PC-9 (cell line): ENCODE results near the gene CDADC1. TPM values are rescaled to one million over a fixed set of nuclear protein-coding genes. Genes with fewer than 3 reads are reported as not detected.

ENCODE experiments used
- BruUV-seq: library from RNA; stranded (reverse); fragments of 400-500 nt; replicated peaks from 2 replicates; lab custom pipeline; 2021; lab: Mats Ljungman, UMichigan
- CTCF ChIA-PET: fragments of 300-600 bp; sonication (Branson Sonifier 250); formaldehyde crosslinking; loops from one replicate; lab custom pipeline; 2022; ENCODE audit warnings: antibody characterized with exemption; lab: Charles Lee
- POLR2A ChIA-PET: fragments of 300-600 bp; sonication (Branson Sonifier 250); formaldehyde crosslinking; loops from one replicate; lab custom pipeline; 2022; ENCODE audit warnings: antibody characterized with exemption; ENCODE audit not compliant: unreplicated experiment; lab: Charles Lee
- DNase-seq, 2 experiments: peaks; one replicate each; pipeline versions ENCODE4 v3.0.0 to v3.0.0-alpha.2; 2015 to 2022; ENCODE audit warnings: mixed read lengths in 1 of 2
- H2AFZ ChIP-seq: fragments of 200-600 bp; sonication (generic); 2 replicates; pipeline ENCODE4 v1.8.1; 2017; ENCODE audit warnings: antibody characterized with exemption
- H3F3A ChIP-seq: fragments of 200-600 bp; sonication (generic); 2 replicates; pipeline ENCODE4 v1.8.1; 2017; ENCODE audit warnings: antibody characterized with exemption, mild to moderate bottlenecking, low read depth; ENCODE audit not compliant: insufficient read depth
- H3K27ac ChIP-seq: fragments of 200-600 bp; sonication (generic); 2 replicates; pipeline ENCODE4 v1.6.1; 2016; ENCODE audit warnings: mixed run types
- H3K27me3 ChIP-seq: fragments of 200-600 bp; sonication (generic); 2 replicates; pipeline ENCODE4 v1.6.1; 2016; ENCODE audit warnings: low read depth, mixed run types; ENCODE audit not compliant: insufficient read depth
- H3K36me3 ChIP-seq: fragments of 200-600 bp; sonication (generic); 2 replicates; pipeline ENCODE4 v1.6.1; 2016; ENCODE audit warnings: low read depth, mixed run types
- H3K4me1 ChIP-seq: fragments of 200-600 bp; sonication (generic); replicated peaks from 2 replicates; pipeline ENCODE4 v1.6.1; 2016; ENCODE audit warnings: mixed run types; ENCODE audit not compliant: insufficient read depth
- H3K4me2 ChIP-seq: fragments of 200-600 bp; sonication (generic); 2 replicates; pipeline ENCODE4 v1.6.1; 2017; ENCODE audit warnings: mixed run types
- H3K4me3 ChIP-seq: fragments of 200-600 bp; sonication (generic); 2 replicates; pipeline ENCODE4 v1.6.1; 2016; ENCODE audit warnings: mixed run types
- H3K79me2 ChIP-seq: fragments of 200-600 bp; sonication (generic); 2 replicates; pipeline ENCODE4 v1.6.1; 2017; ENCODE audit warnings: low read depth, mixed run types
- H3K9me2 ChIP-seq: fragments of 200-600 bp; sonication (generic); 2 replicates; pipeline ENCODE4 v1.8.1; 2017; ENCODE audit warnings: mild to moderate bottlenecking; ENCODE audit not compliant: insufficient read depth
- H3K9me3 ChIP-seq: fragments of 200-600 bp; sonication (generic); 2 replicates; pipeline ENCODE4 v1.8.1; 2016; ENCODE audit warnings: low read depth; ENCODE audit not compliant: insufficient read depth
- H4K20me1 ChIP-seq: fragments of 200-600 bp; sonication (generic); 2 replicates; pipeline ENCODE4 v1.8.1; 2017; ENCODE audit not compliant: insufficient read depth
- CTCF ChIP-seq: fragments of 200-600 bp; sonication (generic); conservative IDR thresholded peaks from 2 replicates; pipeline ENCODE4 v1.6.1; 2017; ENCODE audit warnings: mixed run types, antibody characterized with exemption, mild to moderate bottlenecking, moderate library complexity
- EZH2 ChIP-seq: fragments of 200-600 bp; sonication (generic); IDR thresholded peaks from 2 replicates; pipeline ENCODE4 v1.8.0; 2017; ENCODE audit warnings: antibody characterized with exemption, low read depth
- intact Hi-C: fragments of 100-400 bp; cut with micrococcal nuclease; formaldehyde crosslinking; loops from one replicate; pipeline ENCODE4 v1.10.0; 2022; ENCODE audit not compliant: unreplicated experiment
- total RNA-seq: library from RNA; stranded (reverse); gene quantifications from 2 replicates; pipeline ENCODE4 v1.2.3, GENCODE V29; 2021

The CDADC1 gene
- total RNA-seq, 1 experiment from 2014 or later = 12.4 TPM

GRCh38 chr13:49298416-49298815 is 50.7 kb downstream of the CDADC1 start:
- no TSS peak for BruUV-seq
- POLR2A ChIA-PET = interaction anchor here (0.6 kb wide), 1 partner anchor 181 kb away, joined by 5 read pairs; no protein-coding TSS in a partner anchor
- Histone ChIP-seq H3K4me3 (no peak overlapping the region), H3K27ac (no peak overlapping the region), H3K27me3 (no peaks in the 10 kb centered on the region), H3K9me3 (no peaks in the 10 kb centered on the region), H3K36me3 (no peaks in the 10 kb centered on the region), H4K20me1 (no peaks in the 10 kb centered on the region), H3K9me2 (no peaks in the 10 kb centered on the region), H2AFZ (no peak overlapping the region), H3F3A (no peaks in the 10 kb centered on the region), H3K4me2 (no peak overlapping the region), H3K79me2 (no peaks in the 10 kb centered on the region), H3K4me1 (no peaks in the 10 kb centered on the region; the same call in 1 of the 2 replicates)
- CTCF ChIA-PET = interaction anchor here (0.5 to 1.1 kb wide), 2 partner anchors 34 to 227 kb away, joined by 3 to 7 read pairs; no protein-coding TSS in a partner anchor
- intact Hi-C loops = loop anchor here (10.0 kb wide), 1 partner anchor 1616 kb away; no protein-coding TSS in a partner anchor
- TF ChIP-seq EZH2 (no peak), CTCF (no peak)
- DNase-seq = no peak

- ChIA-PET CTCF (interaction anchor here (1.1 kb wide), 1 partner anchor 226 kb away, joined by 3 read pairs; no protein-coding TSS in a partner anchor), POLR2A (interaction anchor here (0.6 kb wide), 1 partner anchor 181 kb away, joined by 5 read pairs; no protein-coding TSS in a partner anchor)
- no peaks in the 10 kb centered on the region for H3K36me3 ChIP-seq
- TF ChIP-seq EZH2 = no peak
- TF ChIP-seq CTCF = no peak
- H3K4me2 ChIP-seq = no peak overlapping the region
- DNase-seq = no peak
- no peak overlapping the region for H3K27ac ChIP-seq
- H3K4me3 ChIP-seq = no peak overlapping the region
- no peaks in the 10 kb centered on the region; the same call in 1 of the 2 replicates for H3F3A ChIP-seq
- H2AFZ ChIP-seq = no peak overlapping the region
- H3K79me2 ChIP-seq = no peaks in the 10 kb centered on the region
- H3K27me3 ChIP-seq = no peaks in the 10 kb centered on the region
- intact Hi-C loops = loop anchor here (10.0 kb wide), 1 partner anchor 1616 kb away; no protein-coding TSS in a partner anchor
- no peaks in the 10 kb centered on the region for H4K20me1 ChIP-seq
- no peaks in the 10 kb centered on the region for H3K9me2 ChIP-seq
- no peaks in the 10 kb centered on the region; the same call in 1 of the 2 replicates for H3K4me1 ChIP-seq
- no TSS peak for BruUV-seq
- no peaks in the 10 kb centered on the region for H3K9me3 ChIP-seq
These were observed 51.3 kb downstream of the CDADC1 start for GRCh38 chr13:49298903-49299605.

GRCh38 chr13:49300276-49300675 is 52.6 kb downstream of the CDADC1 start:
- CTCF ChIA-PET = interaction anchor here (0.5 kb wide), 1 partner anchor 20 kb away, joined by 18 read pairs; no protein-coding TSS in a partner anchor

More at GRCh38 chr13:49300276-49300675, 52.6 kb downstream of the CDADC1 start:
- H3K4me3 ChIP-seq = no peak overlapping the region
- no peaks in the 10 kb centered on the region for H3K79me2 ChIP-seq
- no peak overlapping the region for H3K27ac ChIP-seq
- no peaks in the 10 kb centered on the region for H3K9me2 ChIP-seq
- H3K4me1 ChIP-seq = no peaks in the 10 kb centered on the region; the same call in 1 of the 2 replicates
- TF ChIP-seq EZH2 (no peak), CTCF (no peak)
- no TSS peak for BruUV-seq
- H3K4me2 ChIP-seq = 0 out of 2 replicates have a peak overlapping the region, but pooled peaks have one; percentile 56
- H3K9me3 ChIP-seq = no peaks in the 10 kb centered on the region
- POLR2A ChIA-PET = no interaction called here
- H3K27me3 ChIP-seq = no peaks in the 10 kb centered on the region
- H4K20me1 ChIP-seq = no peaks in the 10 kb centered on the region
- no peaks in the 10 kb centered on the region; the same call in 1 of the 2 replicates for H3F3A ChIP-seq
- no peak overlapping the region for H2AFZ ChIP-seq
- H3K36me3 ChIP-seq = no peaks in the 10 kb centered on the region
- DNase-seq = no peak
- intact Hi-C loops = loop anchor here (10.0 kb wide), 2 partner anchors 195 to 555 kb away; partner anchors contain the start of gene PHF11
